Left lung (tissue), 14 donors: Measurements from ENCODE around the gene ZYX. TPM values are rescaled to one million over a fixed set of nuclear protein-coding genes. Genes with fewer than 3 reads are reported as not detected.

Experiments
- ATAC-seq: fragments of 200-7000 bp; cut with Tn5 transposase; one replicate; pipeline ENCODE4 v1.9.1; 2020; ENCODE audit warnings: moderate library complexity
- DNase-seq, 4 donors: peaks; one replicate each; pipeline ENCODE4 v3.0.0-alpha.2; 2013 to 2020
- H3K27ac ChIP-seq, 2 donors: fragments of 200-600 bp; sonication (generic) in 1 of 2; one replicate each; pipeline versions ENCODE4 v1.5.0 to v1.8.0; 2020 to 2021
- H3K27me3 ChIP-seq, 2 donors: fragments of 200-600 bp; sonication (generic) in 1 of 2; one replicate each; pipeline versions ENCODE4 v1.5.0 to v1.8.0; 2020 to 2021
- H3K36me3 ChIP-seq, 2 donors: fragments of 200-600 bp; sonication (generic) in 1 of 2; one replicate each; pipeline versions ENCODE4 v1.5.0 to v1.8.0; 2020 to 2021
- H3K4me1 ChIP-seq, 2 donors: fragments of 200-600 bp; one replicate each; pipeline ENCODE4 v1.8.0; 2021
- H3K4me3 ChIP-seq, 2 donors: fragments of 200-600 bp; sonication (generic) in 1 of 2; one replicate each; pipeline versions ENCODE4 v1.5.0 to v1.8.0; 2020 to 2021; ENCODE audit warnings: mild to moderate bottlenecking in 1 of 2
- H3K9me3 ChIP-seq, 2 donors: fragments of 200-600 bp; sonication (generic) in 1 of 2; one replicate each; pipeline versions ENCODE4 v1.5.0 to v1.8.0; 2020 to 2021
- CTCF ChIP-seq, 2 donors: fragments of 200-600 bp; sonication (generic) in 1 of 2; IDR thresholded peaks; one replicate each; pipeline versions ENCODE4 v1.5.0 to v1.8.0; 2021; ENCODE audit warnings: antibody characterized with exemption in 2 of 2
- intact Hi-C, 2 donors: fragments of 100-400 bp; cut with DNase I; formaldehyde crosslinking; loops; one replicate each; pipeline versions ENCODE4 v1.11.2 to v1.14.2; 2022
- long read RNA-seq, 12 donors: library from polyadenylated mRNA in 2 of 12; unstranded in 2 of 12; transcript quantifications; one replicate each; pipeline ENCODE4 v2.0.0 and lab custom pipeline, GENCODE V29; 2019 to 2026
- polyA plus RNA-seq, 6 donors: library from polyadenylated mRNA; unstranded; fragments of 120-200 nt; gene quantifications; one replicate each; pipeline ENCODE4 v1.2.1, GENCODE V29; 2013; ENCODE audit not compliant: insufficient read length in 6 of 6
- total RNA-seq, 2 donors: library from RNA; stranded (reverse); fragmentation: NEBNext Ultra II Directional; extraction: Animal tissue kit (Norgen Biotek cat#: 25700); gene quantifications; one replicate each; pipeline ENCODE4 v1.2.1, GENCODE V29; 2021
- donor health status: DM: no; HTN: yes; CAD: no.
- donor health status: DM: no; HTN: no; CAD: no.

Gene ZYX
- total RNA-seq: 100 to 1,000 TPM; 180 to 307 TPM
- polyA plus RNA-seq: 100 to 1,000 TPM; 117 to 249 (median 181) TPM
- long read RNA-seq, donor 1, transcript ZYX-201 (10 exons, 2,493 nt): major isoform, 10 of 205 reads
- long read RNA-seq, donor 1, partial matches to known transcripts: 130 of 205 reads
- long read RNA-seq, donor 1, other reads (novel, unspliced or antisense): 64 of 205 reads
- long read RNA-seq, donor 2, transcript ZYX-201 (10 exons, 2,493 nt): major isoform, 11 of 219 reads
- long read RNA-seq, donor 2, partial matches to known transcripts: 169 of 219 reads
- long read RNA-seq, donor 2, other reads (novel, unspliced or antisense): 37 of 219 reads
- long read RNA-seq, donor 3, transcript ZYX-201 (10 exons, 2,493 nt): major isoform, 13 of 62 reads
- long read RNA-seq, donor 3, partial matches to known transcripts: 35 of 62 reads
- long read RNA-seq, donor 3, other reads (novel, unspliced or antisense): 14 of 62 reads
- long read RNA-seq, donor 4, partial matches to known transcripts: 29 of 36 reads
- long read RNA-seq, donor 4, other reads (novel, unspliced or antisense): 4 of 36 reads
- long read RNA-seq, donor 5, transcript ZYX-201 (10 exons, 2,493 nt): major isoform, 16 of 152 reads
- long read RNA-seq, donor 5, partial matches to known transcripts: 126 of 152 reads
- long read RNA-seq, donor 5, other reads (novel, unspliced or antisense): 8 of 152 reads
- long read RNA-seq, donor 6, partial matches to known transcripts: 42 of 59 reads
- long read RNA-seq, donor 6, other reads (novel, unspliced or antisense): 14 of 59 reads
- long read RNA-seq, donor 7, partial matches to known transcripts: 0 of 11 reads
- long read RNA-seq, donor 7, other reads (novel, unspliced or antisense): 6 of 11 reads
- long read RNA-seq, donor 8, transcript ZYX-201 (10 exons, 2,493 nt): major isoform, 26 of 180 reads
- long read RNA-seq, donor 8, partial matches to known transcripts: 125 of 180 reads
- long read RNA-seq, donor 8, other reads (novel, unspliced or antisense): 28 of 180 reads
- long read RNA-seq, donor 9: 0 reads
- long read RNA-seq, donor 10, transcript ZYX-201 (10 exons, 2,493 nt): major isoform, 7 of 29 reads
- long read RNA-seq, donor 10, partial matches to known transcripts: 16 of 29 reads
- long read RNA-seq, donor 10, other reads (novel, unspliced or antisense): 6 of 29 reads
- long read RNA-seq, donor 11, transcript ZYX-201 (10 exons, 2,493 nt): major isoform, 8 of 95 reads
- long read RNA-seq, donor 11, partial matches to known transcripts: 55 of 95 reads
- long read RNA-seq, donor 11, other reads (novel, unspliced or antisense): 31 of 95 reads
- long read RNA-seq, donor 12, transcript ZYX-201 (10 exons, 2,493 nt): major isoform, 12 of 70 reads
- long read RNA-seq, donor 12, partial matches to known transcripts: 49 of 70 reads
- long read RNA-seq, donor 12, other reads (novel, unspliced or antisense): 9 of 70 reads

- DNase-seq (peak; percentile 92 to 98 (median 96)), ATAC-seq (peak; percentile 88)
- H3K4me1 ChIP-seq: peaks cover 26 to 77% of the 10 kb centered on the region in 2 donors
- H3K27me3 ChIP-seq: no peaks in the 10 kb centered on the region
- H3K4me3 ChIP-seq: peak within 1 kb of the TSS; percentile 92 to 98
- peaks cover 0 to 17% of the 10 kb centered on the region in 2 donors for H3K36me3 ChIP-seq
- intact Hi-C loops: no loop called here
- peak within 1 kb of the TSS; percentile 97 to 100 for H3K27ac ChIP-seq
- no peak for TF ChIP-seq CTCF (IDR thresholded peaks at IDR 0.05)
- no peaks in the 10 kb centered on the region for H3K9me3 ChIP-seq
Measured at GRCh38 chr7:143380646-143381426, at the start of gene ZYX. Gene ZYX (plus strand): TSS chr7:143381345. CDS start chr7:143381572, 227 bp downstream.

GRCh38 chr7:143334244-143334643 is 46.9 kb upstream of the ZYX start:
- intact Hi-C loops: no loop called here
- DNase-seq (no peak), ATAC-seq (no peak)
- Histone ChIP-seq H3K36me3 (no peaks in the 10 kb centered on the region), H3K4me1 (no peaks in the 10 kb centered on the region), H3K9me3 (no peaks in the 10 kb centered on the region), H3K4me3 (no peak overlapping the region), H3K27ac (no peak overlapping the region), H3K27me3 (no peaks in the 10 kb centered on the region)
- no peak for TF ChIP-seq CTCF (IDR thresholded peaks at IDR 0.05)

- no peak for ATAC-seq
- Histone ChIP-seq H3K4me3 (no peak overlapping the region), H3K36me3 (no peaks in the 10 kb centered on the region), H3K4me1 (no peaks in the 10 kb centered on the region), H3K9me3 (no peaks in the 10 kb centered on the region), H3K27me3 (no peaks in the 10 kb centered on the region), H3K27ac (no peak overlapping the region)
- no peak for TF ChIP-seq CTCF (IDR thresholded peaks at IDR 0.05)
- DNase-seq: no peak
- intact Hi-C loops: no loop called here
Measured at GRCh38 chr7:143337216-143337615, 43.9 kb upstream of the ZYX start.

GRCh38 chr7:143341842-143342241 is 39.3 kb upstream of the ZYX start:
- ATAC-seq: no peak
- peaks cover 0 to 19% of the 10 kb centered on the region in 2 donors for H3K27me3 ChIP-seq
- no peaks in the 10 kb centered on the region for H3K36me3 ChIP-seq
- intact Hi-C loops: no loop called here
- H3K27ac ChIP-seq: no peak overlapping the region
- no peak for TF ChIP-seq CTCF (IDR thresholded peaks at IDR 0.05)
- no peaks in the 10 kb centered on the region for H3K9me3 ChIP-seq
- no peak for DNase-seq
- H3K4me1 ChIP-seq: peaks cover 0 to 4% of the 10 kb centered on the region in 2 donors
- no peak overlapping the region for H3K4me3 ChIP-seq
